ENCODE results near the gene ENPP6.

GRCh38 chr4:184228056-184228705 lies 10.5 kb upstream of the ENPP6 start:
- TF ChIP-seq, protein P1, sequence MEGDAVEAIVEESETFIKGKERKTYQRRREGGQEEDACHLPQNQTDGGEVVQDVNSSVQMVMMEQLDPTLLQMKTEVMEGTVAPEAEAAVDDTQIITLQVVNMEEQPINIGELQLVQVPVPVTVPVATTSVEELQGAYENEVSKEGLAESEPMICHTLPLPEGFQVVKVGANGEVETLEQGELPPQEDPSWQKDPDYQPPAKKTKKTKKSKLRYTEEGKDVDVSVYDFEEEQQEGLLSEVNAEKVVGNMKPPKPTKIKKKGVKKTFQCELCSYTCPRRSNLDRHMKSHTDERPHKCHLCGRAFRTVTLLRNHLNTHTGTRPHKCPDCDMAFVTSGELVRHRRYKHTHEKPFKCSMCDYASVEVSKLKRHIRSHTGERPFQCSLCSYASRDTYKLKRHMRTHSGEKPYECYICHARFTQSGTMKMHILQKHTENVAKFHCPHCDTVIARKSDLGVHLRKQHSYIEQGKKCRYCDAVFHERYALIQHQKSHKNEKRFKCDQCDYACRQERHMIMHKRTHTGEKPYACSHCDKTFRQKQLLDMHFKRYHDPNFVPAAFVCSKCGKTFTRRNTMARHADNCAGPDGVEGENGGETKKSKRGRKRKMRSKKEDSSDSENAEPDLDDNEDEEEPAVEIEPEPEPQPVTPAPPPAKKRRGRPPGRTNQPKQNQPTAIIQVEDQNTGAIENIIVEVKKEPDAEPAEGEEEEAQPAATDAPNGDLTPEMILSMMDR (conservative IDR thresholded peaks at IDR 0.05; ENCODE audit: low read depth, low read length): no peak
- TF ChIP-seq EZH2 (IDR thresholded peaks at IDR 0.05; ENCODE audit: low read length, unreplicated experiment): no peak
- TF ChIP-seq EZH2phosphoT487 (IDR thresholded peaks at IDR 0.05; ENCODE audit: borderline replicate concordance, low read length): no peak

Measured in PC-3 (cell line).